ENCODE data around the gene NUAK1.

GRCh38 chr12:106119301-106119700 lies 19.5 kb downstream of the NUAK1 start:
- no peak for TF ChIP-seq CTCF (IDR thresholded peaks at IDR 0.05)
- no peak for TF ChIP-seq POLR2A (IDR thresholded peaks at IDR 0.05)
